Upper lobe of left lung (tissue), 6 donors: Measurements from ENCODE around the gene PLCB1. TPM values are rescaled to one million over a fixed set of nuclear protein-coding genes. Genes with fewer than 3 reads are reported as not detected.

Experiments
- ATAC-seq, 2 donors: fragments of 200-7000 bp; cut with Tn5 transposase; one replicate each; pipeline ENCODE4 v1.9.1; 2022; ENCODE audit warnings: mild to moderate bottlenecking in 2 of 2, moderate library complexity in 2 of 2; ENCODE audit not compliant: low FRiP score in 2 of 2
- DNase-seq, 2 donors: peaks; one replicate each; pipeline ENCODE4 v3.0.0-alpha.2; 2019 to 2020
- H3K27ac ChIP-seq, 4 donors: fragments of 200-600 bp; sonication (generic); one replicate each; pipeline ENCODE4 v1.5.1; 2016 to 2019
- H3K27me3 ChIP-seq, 4 donors: fragments of 200-600 bp; sonication (generic); one replicate each; pipeline ENCODE4 v1.5.1; 2017 to 2019
- H3K36me3 ChIP-seq, 4 donors: fragments of 200-600 bp; sonication (generic); one replicate each; pipeline ENCODE4 v1.5.1; 2016 to 2019
- H3K4me1 ChIP-seq, 4 donors: fragments of 200-600 bp; sonication (generic); one replicate each; pipeline ENCODE4 v1.5.1; 2018 to 2019
- H3K4me3 ChIP-seq, 4 donors: fragments of 200-600 bp; sonication (generic); one replicate each; pipeline ENCODE4 v1.5.1; 2017 to 2019; ENCODE audit warnings: mild to moderate bottlenecking in 2 of 4, moderate library complexity in 1 of 4
- H3K9me3 ChIP-seq, 4 donors: fragments of 200-600 bp; sonication (generic); one replicate each; pipeline ENCODE4 v1.5.1; 2018 to 2019
- EP300 ChIP-seq, 4 donors: sonication (generic); formaldehyde crosslinking; IDR thresholded peaks; one replicate each; pipeline ENCODE4 v1.5.1; 2017; ENCODE audit warnings: antibody characterized with exemption in 4 of 4, control low read depth in 2 of 4
- POLR2A ChIP-seq, 4 donors: fragments of 450-650 bp; IDR thresholded peaks; one replicate each; pipeline ENCODE4 v1.5.1; 2016 to 2017; ENCODE audit warnings: antibody characterized with exemption in 4 of 4, mild to moderate bottlenecking in 2 of 4
- POLR2AphosphoS5 ChIP-seq, 2 donors: sonication (generic); formaldehyde crosslinking; IDR thresholded peaks; one replicate each; pipeline ENCODE4 v1.5.1; 2017; ENCODE audit warnings: antibody characterized with exemption in 2 of 2
- WGBS, 2 donors: methylation state at CpG; one replicate each; pipeline ENCODE4 v1.1.5; 2017 to 2018; 5-methylcytosine and 5-hydroxymethylcytosine counted together
- total RNA-seq, 6 donors: library from RNA; depleted of rRNA in 4 of 6; stranded (reverse); fragments of >200 nt in 4 of 6; gene quantifications; one replicate each; pipeline versions ENCODE4 v1.1.0 to v1.2.1, GENCODE V29; 2016 to 2021
- TF ChIP-seq, protein P1 (sequence below), 6 experiments: fragments of 450-650 bp in 4 of 6; fragments of 200-600 bp in 2 of 6; sonication (generic) in 2 of 6; IDR thresholded peaks; one replicate each; pipeline ENCODE4 v1.5.1; 2016 to 2019; ENCODE audit warnings: antibody characterized with exemption in 6 of 6
- donor health status: DM: no; HTN: no; CAD: no; lungs with moderate emphysema.
- donor health status: DM: no; HTN: yes; CAD: no; lungs with severe emphysema.

The PLCB1 gene
- total RNA-seq, 6 donors from 2014 or later: 4.8 to 26.2 (median 10.7) TPM

GRCh38 chr20:8856668-8857067, 724.6 kb downstream of the PLCB1 start:
- TF ChIP-seq POLR2A (IDR thresholded peaks at IDR 0.05): no peak
- no peak for TF ChIP-seq EP300 (IDR thresholded peaks at IDR 0.05)
- no peak for TF ChIP-seq POLR2AphosphoS5 (IDR thresholded peaks at IDR 0.05)
- TF ChIP-seq, protein P1, sequence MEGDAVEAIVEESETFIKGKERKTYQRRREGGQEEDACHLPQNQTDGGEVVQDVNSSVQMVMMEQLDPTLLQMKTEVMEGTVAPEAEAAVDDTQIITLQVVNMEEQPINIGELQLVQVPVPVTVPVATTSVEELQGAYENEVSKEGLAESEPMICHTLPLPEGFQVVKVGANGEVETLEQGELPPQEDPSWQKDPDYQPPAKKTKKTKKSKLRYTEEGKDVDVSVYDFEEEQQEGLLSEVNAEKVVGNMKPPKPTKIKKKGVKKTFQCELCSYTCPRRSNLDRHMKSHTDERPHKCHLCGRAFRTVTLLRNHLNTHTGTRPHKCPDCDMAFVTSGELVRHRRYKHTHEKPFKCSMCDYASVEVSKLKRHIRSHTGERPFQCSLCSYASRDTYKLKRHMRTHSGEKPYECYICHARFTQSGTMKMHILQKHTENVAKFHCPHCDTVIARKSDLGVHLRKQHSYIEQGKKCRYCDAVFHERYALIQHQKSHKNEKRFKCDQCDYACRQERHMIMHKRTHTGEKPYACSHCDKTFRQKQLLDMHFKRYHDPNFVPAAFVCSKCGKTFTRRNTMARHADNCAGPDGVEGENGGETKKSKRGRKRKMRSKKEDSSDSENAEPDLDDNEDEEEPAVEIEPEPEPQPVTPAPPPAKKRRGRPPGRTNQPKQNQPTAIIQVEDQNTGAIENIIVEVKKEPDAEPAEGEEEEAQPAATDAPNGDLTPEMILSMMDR (IDR thresholded peaks at IDR 0.05): no peak
- WGBS, 2 donors: 100% methylated on average over 1 of the region's 1 CpG
- no peak for DNase-seq
- H3K36me3 ChIP-seq: no peaks in the 10 kb centered on the region
- ATAC-seq: no peak
- H3K4me1 ChIP-seq: peaks cover 0 to 15% (median 9%) of the 10 kb centered on the region in 4 donors
- no peak overlapping the region for H3K4me3 ChIP-seq
- no peaks in the 10 kb centered on the region for H3K9me3 ChIP-seq
- no peaks in the 10 kb centered on the region for H3K27me3 ChIP-seq
- H3K27ac ChIP-seq: no peak overlapping the region

DNA sequence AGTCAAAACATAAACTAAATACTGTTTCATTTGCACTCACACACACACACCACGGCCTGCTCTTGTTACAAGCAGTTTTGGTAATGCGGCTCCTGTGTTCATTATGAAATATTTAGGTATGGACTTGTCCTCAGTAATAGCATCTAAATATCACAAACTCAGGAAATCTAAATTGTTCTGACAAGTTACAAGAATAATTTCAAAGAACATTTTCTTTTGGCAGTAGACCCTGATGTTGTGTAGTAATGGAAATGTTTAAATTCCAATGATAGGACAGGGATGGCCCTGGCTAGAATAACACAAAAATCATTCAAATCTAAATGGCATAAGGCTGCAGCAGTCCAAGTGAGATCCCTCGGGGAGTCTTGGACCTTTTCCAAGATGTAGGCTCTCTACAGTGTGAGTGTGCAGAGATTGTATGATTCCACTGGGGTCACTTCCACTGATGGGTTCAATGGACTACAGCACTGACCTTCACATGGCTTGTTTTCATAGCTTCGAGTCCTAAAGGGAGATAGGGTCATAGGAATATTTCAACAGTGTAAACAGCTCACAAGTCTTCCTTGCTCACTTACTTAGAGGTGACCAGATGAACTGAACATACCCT, 726.2 kb downstream of the PLCB1 start:
- 61 to 74% methylated on average over 4 of the region's 4 CpGs for WGBS, 2 donors
- Histone ChIP-seq H3K27ac (no peak overlapping the region), H3K4me1 (peaks cover 0 to 11% (median 8%) of the 10 kb centered on the region in 4 donors), H3K4me3 (no peak overlapping the region), H3K36me3 (no peaks in the 10 kb centered on the region), H3K27me3 (no peaks in the 10 kb centered on the region), H3K9me3 (no peaks in the 10 kb centered on the region)
- ATAC-seq (no peak), DNase-seq (no peak)
- TF ChIP-seq EP300 (IDR thresholded peaks at IDR 0.05): no peak
- TF ChIP-seq, protein P1 (IDR thresholded peaks at IDR 0.05): no peak
- no peak for TF ChIP-seq POLR2A (IDR thresholded peaks at IDR 0.05)
- TF ChIP-seq POLR2AphosphoS5 (IDR thresholded peaks at IDR 0.05): no peak

- Histone ChIP-seq H3K4me1 (peaks cover 0 to under 1% (median 0%) of the 10 kb centered on the region in 4 donors), H3K27me3 (no peaks in the 10 kb centered on the region), H3K4me3 (no peak overlapping the region), H3K36me3 (no peaks in the 10 kb centered on the region), H3K9me3 (no peaks in the 10 kb centered on the region), H3K27ac (no peak overlapping the region)
- DNase-seq (no peak), ATAC-seq (no peak)
- TF ChIP-seq, protein P1 (IDR thresholded peaks at IDR 0.05): no peak
- TF ChIP-seq EP300 (IDR thresholded peaks at IDR 0.05) (no peak), POLR2AphosphoS5 (IDR thresholded peaks at IDR 0.05) (no peak), POLR2A (IDR thresholded peaks at IDR 0.05) (no peak)
- WGBS, 2 donors: 65 to 78% methylated on average over 2 of the region's 2 CpGs
Measured at GRCh38 chr20:8860011-8860495, 728.0 kb downstream of the PLCB1 start.

DNA sequence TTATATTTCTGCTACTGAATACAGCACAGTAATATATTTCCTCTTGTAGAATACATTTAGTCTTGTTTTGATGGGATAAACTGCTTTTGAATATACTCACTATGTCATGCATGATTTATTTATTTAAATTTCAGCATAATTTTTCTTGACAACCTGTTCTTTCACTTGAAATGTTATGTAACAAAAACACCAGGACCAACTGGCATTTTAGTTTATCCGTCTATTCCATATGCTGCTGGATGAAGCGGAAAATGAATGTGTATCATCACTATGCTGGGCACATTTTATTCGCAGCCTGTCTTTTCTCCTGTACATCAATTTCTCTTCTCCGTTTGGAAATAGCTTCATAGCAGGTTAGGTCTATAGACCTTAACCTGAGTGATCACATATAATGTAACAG, 730.0 kb downstream of the PLCB1 start:
- Histone ChIP-seq H3K36me3 (no peaks in the 10 kb centered on the region), H3K4me1 (no peaks in the 10 kb centered on the region), H3K9me3 (no peaks in the 10 kb centered on the region), H3K27ac (no peak overlapping the region), H3K4me3 (no peak overlapping the region), H3K27me3 (no peaks in the 10 kb centered on the region)
- ATAC-seq (no peak), DNase-seq (no peak)
- WGBS, 2 donors: 91 to 97% methylated on average over 4 of the region's 4 CpGs
- no peak for TF ChIP-seq POLR2AphosphoS5 (IDR thresholded peaks at IDR 0.05)
- TF ChIP-seq, protein P1 (IDR thresholded peaks at IDR 0.05): no peak
- no peak for TF ChIP-seq POLR2A (IDR thresholded peaks at IDR 0.05)
- TF ChIP-seq EP300 (IDR thresholded peaks at IDR 0.05): no peak

DNA sequence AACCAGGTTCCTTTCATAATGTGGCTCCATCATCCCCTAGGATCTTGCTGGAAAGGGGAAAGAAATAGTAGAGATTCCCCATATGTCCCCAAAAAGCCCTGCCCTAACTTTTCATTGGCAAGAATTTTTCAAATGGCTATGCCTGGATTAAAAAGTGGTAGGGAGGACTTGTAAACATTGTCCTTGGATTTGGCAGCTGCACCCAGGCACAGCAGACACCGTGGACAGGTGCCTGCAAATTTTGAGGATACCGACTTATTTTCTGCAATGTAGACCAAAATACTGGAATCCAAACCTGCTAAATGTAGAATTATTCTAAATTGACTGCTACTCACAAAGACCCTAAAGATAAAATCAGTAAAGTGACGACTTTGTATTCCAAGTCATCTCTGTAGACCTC, 733.6 kb downstream of the PLCB1 start:
- 96 to 100% methylated on average over 3 of the region's 3 CpGs for WGBS, 2 donors
- Histone ChIP-seq H3K36me3 (no peaks in the 10 kb centered on the region), H3K27ac (no peak overlapping the region), H3K4me1 (no peaks in the 10 kb centered on the region), H3K4me3 (no peak overlapping the region), H3K27me3 (no peaks in the 10 kb centered on the region), H3K9me3 (no peaks in the 10 kb centered on the region)
- DNase-seq: no peak
- ATAC-seq: no peak
- TF ChIP-seq EP300 (IDR thresholded peaks at IDR 0.05) (no peak), POLR2A (IDR thresholded peaks at IDR 0.05) (no peak), POLR2AphosphoS5 (IDR thresholded peaks at IDR 0.05) (no peak)
- TF ChIP-seq, protein P1 (IDR thresholded peaks at IDR 0.05): no peak
